WERI-Rb-1 (cell line): ENCODE results near the gene VAV3.

ENCODE experiments used
- DNase-seq: peaks from one replicate; pipeline ENCODE4 v3.0.0-alpha.2; 2020
- H3K27ac ChIP-seq: fragments of 250-450 bp; sonication (Bioruptor Pico); 2 replicates; pipeline ENCODE4 v1.5.1; 2020; ENCODE audit warnings: mild to moderate bottlenecking, moderate library complexity
- H3K27me3 ChIP-seq: fragments of 250-450 bp; sonication (Bioruptor Pico); 2 replicates; pipeline ENCODE4 v1.5.1; 2021; ENCODE audit warnings: mild to moderate bottlenecking, low read depth, moderate library complexity; ENCODE audit not compliant: insufficient read depth, severe bottlenecking
- H3K36me3 ChIP-seq: fragments of 250-450 bp; sonication (Bioruptor Pico); 2 replicates; pipeline ENCODE4 v1.5.1; 2020; ENCODE audit warnings: mild to moderate bottlenecking, moderate library complexity
- H3K4me3 ChIP-seq: 2 replicates; pipeline ENCODE4 v1.5.1; 2011; ENCODE audit warnings: low read depth, mild to moderate bottlenecking, control low read depth, low read length
- H3K9me3 ChIP-seq: fragments of 250-450 bp; sonication (Bioruptor Pico); 2 replicates; pipeline ENCODE4 v1.5.1; 2021; ENCODE audit warnings: mild to moderate bottlenecking, moderate library complexity; ENCODE audit not compliant: severe bottlenecking
- TF ChIP-seq, protein P1 (sequence below): IDR thresholded peaks from 2 replicates; pipeline ENCODE4 v1.5.1; 2011; ENCODE audit warnings: low read depth, mild to moderate bottlenecking, control low read depth, inconsistent platforms, low read length

Gene VAV3

DNA sequence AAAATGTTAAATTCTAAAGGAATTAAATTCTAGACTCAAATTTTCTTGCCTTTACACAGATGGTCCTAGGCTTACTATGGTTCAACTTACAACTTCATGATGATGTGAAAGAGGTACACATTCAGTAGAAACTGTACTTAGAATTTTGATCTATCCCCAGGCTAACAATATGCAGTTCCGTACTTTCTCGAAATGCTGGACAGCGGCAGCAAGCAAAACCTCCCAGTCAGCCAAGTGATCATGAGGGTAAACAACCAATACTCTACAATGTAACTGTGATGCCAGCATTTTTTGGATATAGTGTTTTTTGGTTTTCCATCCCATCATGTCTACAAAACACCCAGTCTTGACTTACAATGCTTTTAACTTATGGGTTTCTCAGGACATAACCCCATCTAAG is 25.7 kb downstream of the VAV3 start:
- Histone ChIP-seq H3K9me3 (no peaks in the 10 kb centered on the region), H3K27me3 (peaks cover 5% of the 10 kb centered on the region), H3K36me3 (no peaks in the 10 kb centered on the region), H3K27ac (no peak overlapping the region), H3K4me3 (no peak overlapping the region)
- TF ChIP-seq, protein P1, sequence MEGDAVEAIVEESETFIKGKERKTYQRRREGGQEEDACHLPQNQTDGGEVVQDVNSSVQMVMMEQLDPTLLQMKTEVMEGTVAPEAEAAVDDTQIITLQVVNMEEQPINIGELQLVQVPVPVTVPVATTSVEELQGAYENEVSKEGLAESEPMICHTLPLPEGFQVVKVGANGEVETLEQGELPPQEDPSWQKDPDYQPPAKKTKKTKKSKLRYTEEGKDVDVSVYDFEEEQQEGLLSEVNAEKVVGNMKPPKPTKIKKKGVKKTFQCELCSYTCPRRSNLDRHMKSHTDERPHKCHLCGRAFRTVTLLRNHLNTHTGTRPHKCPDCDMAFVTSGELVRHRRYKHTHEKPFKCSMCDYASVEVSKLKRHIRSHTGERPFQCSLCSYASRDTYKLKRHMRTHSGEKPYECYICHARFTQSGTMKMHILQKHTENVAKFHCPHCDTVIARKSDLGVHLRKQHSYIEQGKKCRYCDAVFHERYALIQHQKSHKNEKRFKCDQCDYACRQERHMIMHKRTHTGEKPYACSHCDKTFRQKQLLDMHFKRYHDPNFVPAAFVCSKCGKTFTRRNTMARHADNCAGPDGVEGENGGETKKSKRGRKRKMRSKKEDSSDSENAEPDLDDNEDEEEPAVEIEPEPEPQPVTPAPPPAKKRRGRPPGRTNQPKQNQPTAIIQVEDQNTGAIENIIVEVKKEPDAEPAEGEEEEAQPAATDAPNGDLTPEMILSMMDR = no peak
- DNase-seq = no peak

DNA sequence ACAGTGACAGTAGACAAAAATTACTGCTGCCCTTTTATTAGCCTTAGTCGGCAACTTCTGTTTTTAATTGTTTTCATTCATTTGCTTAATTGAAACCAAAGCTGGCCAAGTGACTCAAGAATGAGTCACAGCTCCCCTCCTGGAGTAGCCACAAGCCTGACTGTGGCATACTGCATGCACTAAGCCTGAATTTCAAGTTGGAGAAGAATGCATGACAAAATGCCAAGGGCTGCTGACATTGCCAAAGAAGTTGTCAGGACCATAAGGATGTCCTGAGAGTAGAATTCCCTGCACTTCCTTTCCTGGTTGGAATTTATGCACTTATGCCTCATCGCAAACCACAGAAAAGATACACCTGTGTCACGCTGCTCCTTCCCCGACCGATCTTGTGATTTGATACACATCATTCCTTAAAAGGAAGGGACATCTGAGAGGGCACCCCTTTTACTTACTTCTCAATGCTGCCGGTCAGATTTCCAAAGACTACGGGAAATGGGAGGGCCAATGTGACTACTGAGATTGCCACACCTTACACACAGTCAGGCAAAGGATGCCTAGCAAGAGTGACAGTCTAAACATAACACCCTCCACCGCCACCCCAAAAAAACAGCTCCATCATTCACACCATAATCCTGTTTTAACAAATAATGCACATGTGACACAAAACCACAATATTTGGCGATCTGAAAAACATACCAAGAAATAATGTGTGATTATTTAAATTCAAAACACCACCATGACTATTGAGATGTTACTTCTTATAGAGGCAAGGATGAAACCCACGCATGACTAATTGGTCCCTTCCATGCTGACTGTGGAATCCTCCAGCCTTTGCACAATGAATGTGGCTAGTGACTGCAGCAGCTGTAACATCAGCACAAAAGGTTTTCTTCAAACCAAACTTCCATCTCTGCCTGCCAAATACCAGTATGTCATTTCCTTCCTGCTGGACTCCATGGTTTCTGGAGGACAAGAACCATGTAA is 28.2 kb downstream of the VAV3 start:
- Histone ChIP-seq H3K27ac (no peak overlapping the region), H3K36me3 (no peaks in the 10 kb centered on the region), H3K27me3 (peaks cover 5% of the 10 kb centered on the region), H3K9me3 (no peaks in the 10 kb centered on the region), H3K4me3 (no peak overlapping the region)
- DNase-seq = no peak
- TF ChIP-seq, protein P1 = no peak

GRCh38 chr1:107935396-107936064 is 29.4 kb downstream of the VAV3 start:
- no peaks in the 10 kb centered on the region for H3K36me3 ChIP-seq
- H3K9me3 ChIP-seq = no peaks in the 10 kb centered on the region
- no peak overlapping the region for H3K4me3 ChIP-seq
- peaks cover 8% of the 10 kb centered on the region for H3K27me3 ChIP-seq
- no peak for DNase-seq
- TF ChIP-seq, protein P1 = no peak
- no peak overlapping the region for H3K27ac ChIP-seq

GRCh38 chr1:107934578-107934977 is 30.4 kb downstream of the VAV3 start:
- Histone ChIP-seq H3K9me3 (no peaks in the 10 kb centered on the region), H3K27me3 (peaks cover 3% of the 10 kb centered on the region), H3K27ac (no peak overlapping the region), H3K36me3 (no peaks in the 10 kb centered on the region), H3K4me3 (no peak overlapping the region)
- TF ChIP-seq, protein P1 = no peak
- DNase-seq = no peak

DNA sequence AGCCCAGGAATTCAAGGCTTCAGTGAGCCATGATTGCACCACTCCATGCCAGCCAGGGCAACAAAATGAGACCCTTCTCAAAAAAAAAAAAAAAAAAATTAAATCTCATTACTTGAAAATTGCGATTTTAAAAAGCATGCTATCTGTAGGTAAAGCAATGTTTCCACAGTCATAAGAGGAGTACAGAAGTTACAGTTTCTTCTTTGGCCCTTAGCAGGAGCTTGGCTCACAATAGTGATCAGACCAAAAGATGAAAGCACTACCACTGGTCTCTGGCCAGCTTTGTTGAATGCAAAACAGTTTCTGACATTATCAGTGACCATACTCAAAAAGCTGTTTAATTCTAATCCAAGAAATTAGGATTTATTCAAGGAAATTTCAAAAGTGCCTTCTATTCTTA is 31.2 kb downstream of the VAV3 start:
- Histone ChIP-seq H3K36me3 (no peaks in the 10 kb centered on the region), H3K27me3 (peaks cover 3% of the 10 kb centered on the region), H3K9me3 (no peaks in the 10 kb centered on the region), H3K27ac (no peak overlapping the region), H3K4me3 (no peak overlapping the region)
- TF ChIP-seq, protein P1 = no peak
- no peak for DNase-seq
